Measurements from ENCODE around the gene GVQW3. TPM values are rescaled to one million over a fixed set of nuclear protein-coding genes. Genes with fewer than 3 reads are reported as not detected.

Gene GVQW3
- total and polyA plus RNA-seq, 2 of the 8 experiments (the other 6 are each of a cell fraction or from before 2014, with no cell fraction given) = 5.5 to 8.1 TPM

GRCh38 chr11:76379807-76380158 is 1.3 kb upstream of the GVQW3 start:
- no peak overlapping the region for H4K91ac ChIP-seq (replicated peaks; ENCODE audit: insufficient read length, low read length)
- peak overlapping the region in 2 of 4 experiments; percentile 35 to 65; a peak in 4 of 7 replicates for H3K9ac ChIP-seq (replicated peaks in 1 of 4; ENCODE audit: extremely low read depth in 1 of 4, low read depth in 3 of 4, low read length in 3 of 4)
- no peak overlapping the region for H3K4ac ChIP-seq (replicated peaks; ENCODE audit: insufficient read length, low read depth, low read length)
- peaks cover 2 to 14% (median 7%) of the 10 kb centered on the region in 4 experiments; a peak in 6 of 7 replicates for H3K4me1 ChIP-seq (replicated peaks in 1 of 4; ENCODE audit: control insufficient read depth in 3 of 4, insufficient read depth in 4 of 4, low read length in 3 of 4)
- 65% methylated on average over 6 of the region's 6 CpGs; no CpG with 5 or more reads in 1 of the 2 experiments for WGBS, 2 experiments (ENCODE audit: extremely low coverage in 1 of 2, insufficient coverage in 1 of 2, insufficient read length in 1 of 2, insufficient replicate concordance in 2 of 2, low coverage in 1 of 2, low lambda C conversion rate in 2 of 2, missing lambda C conversion rate in 1 of 2)
- TF ChIP-seq JUND (IDR thresholded peaks at IDR 0.05; ENCODE audit: low read length) (no peak), SIN3A (conservative IDR thresholded peaks at IDR 0.05 in 1 of 2, IDR thresholded peaks at IDR 0.05 in 1 of 2; ENCODE audit: low read depth in 1 of 2, low read length in 2 of 2) (no peak), RNF2 (IDR thresholded peaks at IDR 0.05; ENCODE audit: borderline replicate concordance, low read depth, low read length, missing control alignments, poor library complexity, severe bottlenecking) (no peak), SRF (IDR thresholded peaks at IDR 0.05; ENCODE audit: low read depth, low read length) (no peak), CHD1 (IDR thresholded peaks at IDR 0.05; ENCODE audit: low read depth, low read length) (no peak), GABPA (IDR thresholded peaks at IDR 0.05; ENCODE audit: borderline replicate concordance, insufficient read depth, low read length) (no peak), CTBP2 (IDR thresholded peaks at IDR 0.05; ENCODE audit: borderline replicate concordance, insufficient read depth, insufficient read length, low read length) (no peak), KDM1A (IDR thresholded peaks at IDR 0.05; ENCODE audit: borderline replicate concordance, low read length) (no peak), SIRT6 (IDR thresholded peaks at IDR 0.05; ENCODE audit: low read length) (no peak), ASH2L (IDR thresholded peaks at IDR 0.05; ENCODE audit: low read length) (no peak), EZH2 (IDR thresholded peaks at IDR 0.05; ENCODE audit: low read depth, low read length, severe bottlenecking) (no peak), EGR1 (IDR thresholded peaks at IDR 0.05; ENCODE audit: borderline replicate concordance, low read depth, low read length) (no peak), CBX5 (IDR thresholded peaks at IDR 0.05; ENCODE audit: low read depth, low read length) (no peak)
- no peak overlapping the region for H4K5ac ChIP-seq (ENCODE audit: insufficient read length, low read depth, low read length)
- H3K56ac ChIP-seq (replicated peaks; ENCODE audit: insufficient read length, low read depth, low read length) = no peak overlapping the region
- H3K23ac ChIP-seq (ENCODE audit: insufficient read length) = no peak overlapping the region
- H3K18ac ChIP-seq (ENCODE audit: extremely low read depth, low read length) = no peak overlapping the region
- H4K8ac ChIP-seq (ENCODE audit: extremely low read depth, insufficient read depth, low read length) = no peak overlapping the region
- no peak overlapping the region for H2BK20ac ChIP-seq (ENCODE audit: low read length)
- peaks cover 13% of the 10 kb centered on the region for H3K23me2 ChIP-seq (ENCODE audit: low read depth, low read length)
- no peak overlapping the region for H3K14ac ChIP-seq (ENCODE audit: insufficient read length)
- ChIA-PET CTCF (ENCODE audit: partially characterized antibody) (interaction anchor here (1.1 kb wide), 1 partner anchor 80 kb away, joined by 4 read pairs; no protein-coding TSS in a partner anchor), POLR2A (ENCODE audit: partially characterized antibody) (interaction anchor here (0.8 to 1.2 kb wide), 5 partner anchors 8 to 66 kb away, joined by 3 to 5 read pairs (median 3); partner anchors contain the start of gene EMSY)
- H3K36me3 ChIP-seq (ENCODE audit: control insufficient read depth in 2 of 4, insufficient read depth in 4 of 4, low read length in 3 of 4) = peaks cover 0 to 4% (median 0%) of the 10 kb centered on the region in 4 experiments; a peak in 1 of 8 replicates
- no peak overlapping the region for H2AFZ ChIP-seq (ENCODE audit: low read length)
- peak overlapping the region; percentile 68 to 91 (median 80) for H3K4me3 ChIP-seq (ENCODE audit: extremely low read depth in 1 of 4, insufficient read depth in 2 of 4, low read depth in 3 of 4, low read length in 4 of 4)
- peak overlapping the region; percentile 75 to 93 for H3K4me2 ChIP-seq (ENCODE audit: insufficient read depth in 1 of 2, low read depth in 2 of 2, low read length in 2 of 2)
- no peak overlapping the region for H2AK5ac ChIP-seq (ENCODE audit: low read depth, low read length)
- no peaks in the 10 kb centered on the region for H3K9me3 ChIP-seq (ENCODE audit: insufficient read depth in 2 of 2, low read depth in 1 of 2, low read length in 1 of 2)
- H3K79me2 ChIP-seq (ENCODE audit: control insufficient read depth in 1 of 2, insufficient read depth in 2 of 2, low read length in 2 of 2) = peaks cover 8 to 71% of the 10 kb centered on the region in 2 experiments
- peaks cover 0 to 2% (median 0%) of the 10 kb centered on the region in 4 experiments; a peak in 2 of 7 replicates for H3K27me3 ChIP-seq (replicated peaks in 1 of 4; ENCODE audit: control insufficient read depth in 3 of 4, extremely low read depth in 1 of 4, insufficient read depth in 3 of 4, low read length in 3 of 4)
- H2BK120ac ChIP-seq (replicated peaks; ENCODE audit: low read depth, low read length) = no peak overlapping the region
- H2BK5ac ChIP-seq (ENCODE audit: low read depth, low read length) = no peak overlapping the region
- no peak overlapping the region for H3K27ac ChIP-seq (ENCODE audit: low read depth, low read length)
- no peak overlapping the region for H2BK12ac ChIP-seq (ENCODE audit: low read depth, low read length)
- H3K79me1 ChIP-seq (ENCODE audit: low read depth, low read length) = peaks cover 11% of the 10 kb centered on the region
- DNase-seq (ENCODE audit: low read depth in 1 of 2, low spot score in 2 of 2) (no peak), FAIRE-seq (no peak)
- H4K20me1 ChIP-seq (replicated peaks in 1 of 2; ENCODE audit: control insufficient read depth in 1 of 2, insufficient read depth in 2 of 2, low read length in 2 of 2) = peaks cover 5 to 11% of the 10 kb centered on the region in 2 experiments
- no peak overlapping the region for H2BK15ac ChIP-seq (ENCODE audit: low read length)

Data from H1 (cell line).